HepG2 (cell line): ENCODE data around the gene CACNB4. TPM values are rescaled to one million over a fixed set of nuclear protein-coding genes. Genes with fewer than 3 reads are reported as not detected.

Source experiments
- ATAC-seq: fragments of 200-7000 bp; cut with Tn5 transposase; 3 replicates; pipeline ENCODE4 v1.9.1; 2020; ENCODE audit warnings: mild to moderate bottlenecking, moderate library complexity
- BruUV-seq: library from RNA; stranded (reverse); fragments of 400-500 nt; replicated peaks from 2 replicates; lab custom pipeline; 2021; lab: Mats Ljungman, UMichigan
- CTCF ChIA-PET: fragments of 300-600 bp; formaldehyde crosslinking; extraction: SDS; loops from one replicate; lab custom pipeline; 2021; ENCODE audit warnings: low total read pairs, inconsistent platforms, low intra/inter-chr PET ratio; lab: Yijun Ruan, JAX
- POLR2A ChIA-PET: fragments of 350-600 bp; sonication (Branson Sonifier 250); formaldehyde crosslinking; loops from one replicate; lab custom pipeline; 2020; ENCODE audit warnings: antibody characterized with exemption, inconsistent platforms; lab: Yijun Ruan, JAX
- DNase-seq: peaks from one replicate; pipeline ENCODE4 v3.0.0-alpha.2; 2015; ENCODE audit warnings: low spot score
- FAIRE-seq: peaks from 3 replicates; lab custom pipeline; 2011; peaks lifted over from hg19 to GRCh38; lab: Jason Lieb, UNC
- H2AFZ ChIP-seq: one replicate; pipeline ENCODE4 v1.6.1; 2011; ENCODE audit warnings: low read length, inconsistent platforms
- H3K27ac ChIP-seq: fragments of 300-600 bp; 3 replicates; pipeline ENCODE4 v1.8.0; 2011; ENCODE audit warnings: mixed run types, mild to moderate bottlenecking, mixed read lengths, low read length, inconsistent platforms; ENCODE audit not compliant: insufficient read depth; ENCODE audit errors: extremely low read length
- H3K27me3 ChIP-seq, 2 experiments: fragments of 200-600 bp in 1 of 2; 2 replicates in 1 of 2; 3 replicates in 1 of 2; pipeline versions ENCODE4 v1.6.0 to v1.8.0; 2011; ENCODE audit warnings: low read length in 2 of 2, mild to moderate bottlenecking in 2 of 2, moderate library complexity in 2 of 2, inconsistent platforms in 1 of 2; ENCODE audit not compliant: insufficient read depth in 2 of 2, control insufficient read depth in 1 of 2
- H3K36me3 ChIP-seq, 2 experiments: fragments of 200-600 bp in 1 of 2; replicated peaks in 1 of 2; 2 replicates in 1 of 2; 3 replicates in 1 of 2; pipeline versions ENCODE4 v1.5.1 to v1.8.0; 2011; ENCODE audit warnings: low read length in 2 of 2, inconsistent platforms in 1 of 2; ENCODE audit not compliant: insufficient read depth in 2 of 2, control insufficient read depth in 1 of 2
- H3K4me1 ChIP-seq: 2 replicates; pipeline ENCODE4 v1.5.1; 2012; ENCODE audit warnings: low read length, inconsistent platforms; ENCODE audit not compliant: insufficient read depth
- H3K4me2 ChIP-seq: 2 replicates; pipeline ENCODE4 v1.6.0; 2011; ENCODE audit warnings: low read depth, low read length, inconsistent platforms
- H3K4me3 ChIP-seq, 3 experiments: fragments of 200-600 bp in 1 of 3; sonication (generic), shearing (Covaris generic) in 1 of 3; replicated peaks in 1 of 3; 2 replicates each; pipeline ENCODE4 v1.5.1; 2011 to 2016; ENCODE audit warnings: low read length in 3 of 3, inconsistent platforms in 2 of 3, low read depth in 2 of 3, mild to moderate bottlenecking in 2 of 3, control low read depth in 1 of 3, mixed read lengths in 1 of 3; ENCODE audit not compliant: insufficient read depth in 1 of 3
- H3K79me2 ChIP-seq: one replicate; pipeline ENCODE4 v1.6.1; 2011; ENCODE audit warnings: low read length, inconsistent platforms; ENCODE audit not compliant: insufficient read depth
- H3K9ac ChIP-seq: 2 replicates; pipeline ENCODE4 v1.6.0; 2011; ENCODE audit warnings: mild to moderate bottlenecking, low read depth, low read length, inconsistent platforms; ENCODE audit not compliant: insufficient read depth
- H3K9me3 ChIP-seq: 2 replicates; pipeline ENCODE4 v1.5.1; 2012; ENCODE audit warnings: mild to moderate bottlenecking, low read length
- H4K20me1 ChIP-seq: 2 replicates; pipeline ENCODE4 v1.6.0; 2011; ENCODE audit warnings: inconsistent platforms, mild to moderate bottlenecking, low read length, moderate library complexity; ENCODE audit not compliant: insufficient read depth
- FOSL1 ChIP-seq: sonication (generic); formaldehyde crosslinking; IDR thresholded peaks from 2 replicates; pipeline ENCODE4 v1.9.0; 2021; ENCODE audit warnings: missing genetic modification reagents, borderline replicate concordance
- FOXK1 ChIP-seq: sonication (generic); formaldehyde crosslinking; IDR thresholded peaks from 2 replicates; pipeline ENCODE4 v1.4.0; 2020; ENCODE audit warnings: low read depth, missing genetic modification reagents, borderline replicate concordance
- HCFC1 ChIP-seq: fragments of 150-350 bp; IDR thresholded peaks from 2 replicates; pipeline ENCODE4 v1.6.1; 2014; ENCODE audit warnings: low read depth, low read length
- MYNN ChIP-seq: sonication (generic); formaldehyde crosslinking; IDR thresholded peaks from 2 replicates; pipeline ENCODE4 v1.4.0; 2020; ENCODE audit warnings: mild to moderate bottlenecking, low read depth, missing genetic modification reagents
- RAD21 ChIP-seq: fragments of 450-650 bp; formaldehyde crosslinking; IDR thresholded peaks from 2 replicates; pipeline ENCODE4 v1.5.0; 2020; ENCODE audit warnings: mild to moderate bottlenecking
- SMAD1 ChIP-seq: sonication (generic); formaldehyde crosslinking; IDR thresholded peaks from 2 replicates; pipeline ENCODE4 v1.4.0; 2020; ENCODE audit warnings: missing genetic modification reagents, low read depth, mild to moderate bottlenecking, borderline replicate concordance
- TEAD3 ChIP-seq: optimal IDR thresholded peaks from 2 replicates; pipeline ENCODE3; 2016; ENCODE audit warnings: borderline replicate concordance
- TFDP2 ChIP-seq: sonication (generic); formaldehyde crosslinking; IDR thresholded peaks from 2 replicates; pipeline ENCODE4 v1.4.0; 2020; ENCODE audit warnings: missing genetic modification reagents
- ZBED4 ChIP-seq: sonication (generic); formaldehyde crosslinking; IDR thresholded peaks from 2 replicates; pipeline ENCODE4 v1.4.0; 2020; ENCODE audit warnings: missing genetic modification reagents, borderline replicate concordance
- ZNF12 ChIP-seq: sonication (generic); formaldehyde crosslinking; IDR thresholded peaks from 2 replicates; pipeline ENCODE4 v1.5.0; 2020; ENCODE audit warnings: missing genetic modification reagents
- ZNF44 ChIP-seq: sonication (generic); formaldehyde crosslinking; IDR thresholded peaks from 2 replicates; pipeline ENCODE4 v1.5.1; 2020; ENCODE audit warnings: mild to moderate bottlenecking, missing genetic modification reagents
- whole genome bisulfite sequencing: methylation state at CpG from one replicate; pipeline ENCODE4 v1.1.6; 2017; ENCODE audit warnings: low lambda C conversion rate; 5-methylcytosine and 5-hydroxymethylcytosine counted together
- in situ Hi-C: cut with HindIII; loops from 2 replicates; pipeline ENCODE4 v1.10.0; 2017; ENCODE audit warnings: low pct_unique_long_range_greater_than_20kb; ENCODE audit not compliant: extremely low pct_ligation_motif_present
- intact Hi-C: fragments of 100-400 bp; cut with micrococcal nuclease; formaldehyde crosslinking; loops from one replicate; pipeline ENCODE4 v1.10.0; 2022; ENCODE audit not compliant: unreplicated experiment
- polyA plus RNA-seq, 8 experiments: library from polyadenylated mRNA; depleted of rRNA in 3 of 8; stranded (reverse) in 7 of 8; unstranded in 1 of 8; fragments of >200 nt; fragmentation: Illumina TruSeq in 4 of 8; extraction: Trizol in 4 of 8; gene quantifications; 2 replicates each; pipeline versions ENCODE4 v1.2.1 to v1.2.3, GENCODE V29; 2011 to 2016; ENCODE audit warnings: low read depth in 4 of 8, missing spikeins in 1 of 8, mixed read lengths in 1 of 8; ENCODE audit not compliant: insufficient read depth in 1 of 8
- total RNA-seq, 5 experiments: library from RNA; depleted of rRNA; stranded (reverse); fragments of >200 nt; fragmentation: Illumina TruSeq; extraction: Trizol; gene quantifications; 2 replicates each; pipeline ENCODE4 v1.2.3, GENCODE V29; 2016; ENCODE audit warnings: low read depth in 1 of 5

The CACNB4 gene
- total and polyA plus RNA-seq, 2 of the 13 experiments (the other 11 are each of a cell fraction or from before 2014, with no cell fraction given): 5.1 to 14.3 TPM

GRCh38 chr2:151882786-151883445 lies 215.9 kb downstream of the CACNB4 start:
- H3K9ac ChIP-seq: no peak overlapping the region
- H3K36me3 ChIP-seq: peaks cover 0 to 21% of the 10 kb centered on the region in 2 experiments; a peak in 3 of 5 replicates
- no peaks in the 10 kb centered on the region for H3K9me3 ChIP-seq
- no peak overlapping the region for H2AFZ ChIP-seq
- in situ Hi-C loops (no loop called here), intact Hi-C loops (no loop called here)
- H3K4me1 ChIP-seq: peaks cover 37% of the 10 kb centered on the region
- no peak for ATAC-seq
- TF ChIP-seq ZNF12 (CRISPR knock-in tag) (no peak), FOSL1 (CRISPR knock-in tag) (no peak), ZNF44 (CRISPR knock-in tag) (no peak), ZBED4 (CRISPR knock-in tag) (no peak), HCFC1 (no peak), TEAD3 (no peak), TFDP2 (CRISPR knock-in tag) (no peak), FOXK1 (CRISPR knock-in tag) (no peak), MYNN (CRISPR knock-in tag) (no peak), SMAD1 (CRISPR knock-in tag) (no peak), RAD21 (CRISPR knock-in tag) (no peak)
- POLR2A ChIA-PET: no interaction called here
- 95% methylated on average over 10 of the region's 10 CpGs for WGBS
- FAIRE-seq: no peak
- CTCF ChIA-PET: no interaction called here
- no peak overlapping the region for H3K4me3 ChIP-seq
- H3K27me3 ChIP-seq: no peaks in the 10 kb centered on the region
- H3K79me2 ChIP-seq: no peaks in the 10 kb centered on the region
- no peak overlapping the region for H3K4me2 ChIP-seq
- H4K20me1 ChIP-seq: no peaks in the 10 kb centered on the region
- no peak for DNase-seq
- BruUV-seq: no TSS peak
- no peak overlapping the region for H3K27ac ChIP-seq
